Neural crest cell (in vitro differentiated cells): Measurements from ENCODE around the gene PPM1A. TPM values are rescaled to one million over a fixed set of nuclear protein-coding genes. Genes with fewer than 3 reads are reported as not detected.

ENCODE experiments used
- DNase-seq: peaks from one replicate; pipeline ENCODE4 v3.0.0; 2021; ENCODE audit warnings: low read depth, mixed read lengths, low spot score
- H3K27ac Mint-ChIP-seq: one replicate; pipeline ENCODE4 v1.8.0; 2021; ENCODE audit warnings: mild to moderate bottlenecking, mixed read lengths; ENCODE audit not compliant: unreplicated experiment
- H3K27me3 Mint-ChIP-seq: 2 replicates; pipeline ENCODE4 v1.8.0; 2021; ENCODE audit warnings: low read depth, mild to moderate bottlenecking, mixed read lengths
- H3K36me3 Mint-ChIP-seq: 2 replicates; pipeline ENCODE4 v1.8.0; 2021; ENCODE audit warnings: low read depth, mild to moderate bottlenecking, mixed read lengths
- H3K4me1 Mint-ChIP-seq: 2 replicates; pipeline ENCODE4 v1.8.0; 2021; ENCODE audit warnings: mixed read lengths
- H3K4me3 Mint-ChIP-seq: one replicate; pipeline ENCODE4 v1.8.0; 2021; ENCODE audit warnings: mild to moderate bottlenecking, mixed read lengths
- H3K9me3 Mint-ChIP-seq: 2 replicates; pipeline ENCODE4 v1.8.0; 2021; ENCODE audit warnings: mixed read lengths
- CTCF ChIP-seq: fragments of 200-600 bp; sonication (generic); conservative IDR thresholded peaks from 2 replicates; pipeline ENCODE4 v1.5.0; 2021; ENCODE audit warnings: antibody characterized with exemption, mild to moderate bottlenecking
- total RNA-seq: library from RNA; stranded (reverse); gene quantifications from 2 replicates; pipeline ENCODE4 v1.2.1, GENCODE V29; 2021

Gene PPM1A
- total RNA-seq, 1 donor from 2014 or later: 35.5 TPM

- no peak overlapping the region for H3K27ac Mint-ChIP-seq
- H3K36me3 Mint-ChIP-seq: no peaks in the 10 kb centered on the region
- peaks cover 26% of the 10 kb centered on the region for H3K4me1 Mint-ChIP-seq
- H3K27me3 Mint-ChIP-seq: no peaks in the 10 kb centered on the region
- DNase-seq: no peak
- no peaks in the 10 kb centered on the region for H3K9me3 Mint-ChIP-seq
- no peak overlapping the region for H3K4me3 Mint-ChIP-seq
- TF ChIP-seq CTCF: no peak
These were observed 42.0 kb upstream of the PPM1A start for GRCh38 chr14:60206837-60207533.

- TF ChIP-seq CTCF: no peak
- no peaks in the 10 kb centered on the region for H3K9me3 Mint-ChIP-seq
- no peak overlapping the region for H3K4me3 Mint-ChIP-seq
- H3K27me3 Mint-ChIP-seq: no peaks in the 10 kb centered on the region
- no peak overlapping the region for H3K27ac Mint-ChIP-seq
- H3K4me1 Mint-ChIP-seq: peaks cover 5% of the 10 kb centered on the region
- no peak for DNase-seq
- H3K36me3 Mint-ChIP-seq: no peaks in the 10 kb centered on the region
These were observed 38.3 kb upstream of the PPM1A start for GRCh38 chr14:60210703-60211102.

GRCh38 chr14:60211153-60211552, 37.9 kb upstream of the PPM1A start:
- no peak for DNase-seq
- Mint-ChIP-seq H3K4me1 (peaks cover 5% of the 10 kb centered on the region), H3K9me3 (no peaks in the 10 kb centered on the region), H3K4me3 (no peak overlapping the region), H3K36me3 (no peaks in the 10 kb centered on the region), H3K27ac (no peak overlapping the region), H3K27me3 (no peaks in the 10 kb centered on the region)
- TF ChIP-seq CTCF: no peak

GRCh38 chr14:60212503-60213371, 36.3 kb upstream of the PPM1A start:
- Mint-ChIP-seq H3K9me3 (no peaks in the 10 kb centered on the region), H3K27me3 (no peaks in the 10 kb centered on the region), H3K4me3 (no peak overlapping the region), H3K4me1 (peaks cover 5% of the 10 kb centered on the region), H3K27ac (no peak overlapping the region), H3K36me3 (no peaks in the 10 kb centered on the region)
- no peak for TF ChIP-seq CTCF
- DNase-seq: no peak

- no peak for TF ChIP-seq CTCF
- DNase-seq: no peak
- no peaks in the 10 kb centered on the region for H3K36me3 Mint-ChIP-seq
- no peak overlapping the region for H3K4me3 Mint-ChIP-seq
- no peaks in the 10 kb centered on the region for H3K27me3 Mint-ChIP-seq
- H3K9me3 Mint-ChIP-seq: no peaks in the 10 kb centered on the region
- H3K27ac Mint-ChIP-seq: no peak overlapping the region
- H3K4me1 Mint-ChIP-seq: peaks cover 5% of the 10 kb centered on the region
These were observed 35.0 kb upstream of the PPM1A start for GRCh38 chr14:60214003-60214402.
